WTC11 (cell line): ENCODE results near the gene GPN2. TPM values are rescaled to one million over a fixed set of nuclear protein-coding genes. Genes with fewer than 3 reads are reported as not detected.

Source experiments
- AFF4 ChIP-seq: sonication (generic); formaldehyde crosslinking; IDR thresholded peaks from 2 replicates; pipeline ENCODE4 v1.8.1; 2023; ENCODE audit warnings: mild to moderate bottlenecking, missing genetic modification reagents, borderline replicate concordance
- ARID4B ChIP-seq: sonication (generic); formaldehyde crosslinking; IDR thresholded peaks from 2 replicates; pipeline ENCODE4 v1.8.0; 2023; ENCODE audit warnings: missing genetic modification reagents, mild to moderate bottlenecking, borderline replicate concordance
- CREM ChIP-seq: sonication (generic); formaldehyde crosslinking; IDR thresholded peaks from 2 replicates; pipeline ENCODE4 v1.8.1; 2022; ENCODE audit warnings: mild to moderate bottlenecking, missing genetic modification reagents, moderate library complexity
- ELF4 ChIP-seq: sonication (generic); formaldehyde crosslinking; IDR thresholded peaks from 2 replicates; pipeline ENCODE4 v1.8.1; 2022; ENCODE audit warnings: low read depth, mild to moderate bottlenecking, moderate library complexity, missing genetic modification reagents
- ERG ChIP-seq: fragments of 250-450 bp; sonication (Bioruptor Pico); IDR thresholded peaks from 2 replicates; pipeline ENCODE4 v1.8.0; 2021; ENCODE audit warnings: mild to moderate bottlenecking
- JAZF1 ChIP-seq: fragments of 250-450 bp; sonication (Bioruptor Pico); IDR thresholded peaks from 2 replicates; pipeline ENCODE4 v1.9.0; 2021; ENCODE audit warnings: moderate library complexity, mild to moderate bottlenecking, inconsistent platforms
- MYBL2 ChIP-seq: sonication (generic); formaldehyde crosslinking; IDR thresholded peaks from 2 replicates; pipeline ENCODE4 v1.8.1; 2023; ENCODE audit warnings: mild to moderate bottlenecking, moderate library complexity, missing genetic modification reagents
- RORB ChIP-seq: fragments of 250-450 bp; sonication (Bioruptor Pico); IDR thresholded peaks from 2 replicates; pipeline ENCODE4 v1.9.0; 2021; ENCODE audit warnings: mild to moderate bottlenecking
- ZNF396 ChIP-seq: fragments of 250-450 bp; sonication (Bioruptor Pico); IDR thresholded peaks from 2 replicates; pipeline ENCODE4 v1.8.0; 2021; ENCODE audit warnings: mild to moderate bottlenecking, moderate library complexity, borderline replicate concordance
- ZNF532 ChIP-seq: fragments of 250-450 bp; sonication (Bioruptor Pico); IDR thresholded peaks from 2 replicates; pipeline ENCODE4 v1.9.0; 2021; ENCODE audit warnings: mild to moderate bottlenecking, borderline replicate concordance
- total RNA-seq: library from RNA; stranded (reverse); gene quantifications from 3 replicates; pipeline ENCODE4 v1.2.3, GENCODE V29; 2021
- TF ChIP-seq, protein P1 (sequence below): sonication (generic); formaldehyde crosslinking; IDR thresholded peaks from 2 replicates; pipeline ENCODE4 v1.8.1; 2023; ENCODE audit warnings: mild to moderate bottlenecking, missing genetic modification reagents
- TF ChIP-seq, protein P2 (sequence below): sonication (generic); formaldehyde crosslinking; IDR thresholded peaks from 2 replicates; pipeline ENCODE4 v1.8.0; 2023; ENCODE audit warnings: missing genetic modification reagents

GPN2 gene
- total RNA-seq, 1 experiment from 2014 or later, result 38.5 TPM

DNA sequence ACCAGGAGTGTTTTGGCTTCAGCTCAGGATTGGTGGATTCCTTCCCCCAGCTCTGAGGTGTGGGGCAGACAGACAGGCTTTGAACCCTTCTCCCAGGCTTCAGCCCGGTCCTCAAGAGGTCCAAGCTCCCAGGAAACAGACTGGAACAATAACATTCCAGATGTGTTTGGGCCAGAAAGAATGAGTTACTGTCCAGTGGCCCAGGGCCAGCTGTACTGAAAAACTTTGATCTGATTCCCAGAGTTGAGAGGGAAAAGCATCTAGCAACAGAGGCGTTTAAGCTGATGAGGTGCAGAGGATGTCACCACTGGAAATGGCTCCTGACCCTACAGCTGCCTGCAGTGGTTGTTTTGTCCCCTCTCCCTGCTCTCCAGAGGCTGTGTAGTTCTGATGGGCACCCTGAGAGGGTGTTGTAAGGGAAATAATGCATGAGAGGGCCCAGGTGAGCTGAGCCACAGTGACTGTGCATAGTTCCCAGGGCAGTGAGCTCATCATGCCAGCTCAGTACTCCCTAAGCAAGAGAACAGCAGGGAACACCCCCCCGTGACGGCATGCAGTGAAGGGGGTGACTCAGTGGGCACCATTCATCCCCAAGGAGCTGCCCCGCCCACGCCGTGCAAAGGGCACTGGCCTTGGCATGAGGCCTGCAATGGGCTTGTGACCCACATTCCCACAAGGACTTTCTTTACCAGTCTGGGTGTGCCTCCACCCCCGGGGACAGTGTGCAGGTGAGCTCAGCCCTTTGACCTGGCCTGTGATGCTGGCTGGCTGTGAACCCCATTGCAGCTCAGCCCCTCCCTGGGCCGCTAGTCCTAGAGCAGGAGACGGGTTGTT, 40.9 kb downstream of the GPN2 start (continued):
- TF ChIP-seq ERG, result no peak
- no peak for TF ChIP-seq AFF4 (CRISPR knock-in tag)
- no peak for TF ChIP-seq ZNF532 (CRISPR knock-in tag)
- TF ChIP-seq RORB (CRISPR knock-in tag), result no peak
- no peak for TF ChIP-seq ELF4 (CRISPR knock-in tag)
- TF ChIP-seq JAZF1 (CRISPR knock-in tag), result no peak
- TF ChIP-seq ARID4B, result no peak
- TF ChIP-seq, protein P1, sequence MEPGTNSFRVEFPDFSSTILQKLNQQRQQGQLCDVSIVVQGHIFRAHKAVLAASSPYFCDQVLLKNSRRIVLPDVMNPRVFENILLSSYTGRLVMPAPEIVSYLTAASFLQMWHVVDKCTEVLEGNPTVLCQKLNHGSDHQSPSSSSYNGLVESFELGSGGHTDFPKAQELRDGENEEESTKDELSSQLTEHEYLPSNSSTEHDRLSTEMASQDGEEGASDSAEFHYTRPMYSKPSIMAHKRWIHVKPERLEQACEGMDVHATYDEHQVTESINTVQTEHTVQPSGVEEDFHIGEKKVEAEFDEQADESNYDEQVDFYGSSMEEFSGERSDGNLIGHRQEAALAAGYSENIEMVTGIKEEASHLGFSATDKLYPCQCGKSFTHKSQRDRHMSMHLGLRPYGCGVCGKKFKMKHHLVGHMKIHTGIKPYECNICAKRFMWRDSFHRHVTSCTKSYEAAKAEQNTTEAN (CRISPR knock-in tag), result no peak
- no peak for TF ChIP-seq ZNF396 (CRISPR knock-in tag)
- TF ChIP-seq, protein P2, sequence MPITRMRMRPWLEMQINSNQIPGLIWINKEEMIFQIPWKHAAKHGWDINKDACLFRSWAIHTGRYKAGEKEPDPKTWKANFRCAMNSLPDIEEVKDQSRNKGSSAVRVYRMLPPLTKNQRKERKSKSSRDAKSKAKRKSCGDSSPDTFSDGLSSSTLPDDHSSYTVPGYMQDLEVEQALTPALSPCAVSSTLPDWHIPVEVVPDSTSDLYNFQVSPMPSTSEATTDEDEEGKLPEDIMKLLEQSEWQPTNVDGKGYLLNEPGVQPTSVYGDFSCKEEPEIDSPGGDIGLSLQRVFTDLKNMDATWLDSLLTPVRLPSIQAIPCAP (CRISPR knock-in tag), result no peak
- TF ChIP-seq CREM (CRISPR knock-in tag), result no peak
- no peak for TF ChIP-seq MYBL2 (CRISPR knock-in tag)
